HEK293 (cell line): ENCODE results near the gene MRNIP.

ENCODE experiments used
- GFI1B ChIP-seq: fragments of 450-650 bp; formaldehyde crosslinking; IDR thresholded peaks from 2 replicates; pipeline ENCODE4 v1.5.1; 2016; ENCODE audit warnings: missing biosample characterization, missing genetic modification characterization
- HIC1 ChIP-seq: fragments of 450-650 bp; formaldehyde crosslinking; IDR thresholded peaks from 2 replicates; pipeline ENCODE4 v1.5.1; 2016; ENCODE audit warnings: missing biosample characterization, missing genetic modification characterization
- HOXD13 ChIP-seq: sonication (generic); formaldehyde crosslinking; IDR thresholded peaks from 2 replicates; pipeline ENCODE4 v1.8.0; 2022; ENCODE audit warnings: missing genetic modification reagents, borderline replicate concordance
- INSM2 ChIP-seq: fragments of 450-650 bp; formaldehyde crosslinking; IDR thresholded peaks from 2 replicates; pipeline ENCODE4 v1.5.1; 2016; ENCODE audit warnings: missing biosample characterization, missing genetic modification characterization
- KLF1 ChIP-seq: fragments of 450-650 bp; formaldehyde crosslinking; IDR thresholded peaks from 2 replicates; pipeline ENCODE4 v1.5.1; 2016; ENCODE audit warnings: missing biosample characterization, missing genetic modification characterization
- KLF10 ChIP-seq: fragments of 450-650 bp; IDR thresholded peaks from 2 replicates; pipeline ENCODE4 v1.5.1; 2018; ENCODE audit warnings: missing biosample characterization, mild to moderate bottlenecking, missing genetic modification characterization
- KLF7 ChIP-seq: fragments of 450-650 bp; formaldehyde crosslinking; IDR thresholded peaks from 2 replicates; pipeline ENCODE4 v1.5.1; 2016; ENCODE audit warnings: missing biosample characterization, missing genetic modification characterization, borderline replicate concordance
- KLF9 ChIP-seq: fragments of 450-650 bp; formaldehyde crosslinking; IDR thresholded peaks from 2 replicates; pipeline ENCODE4 v1.5.1; 2016; ENCODE audit warnings: missing biosample characterization, missing genetic modification characterization, low read depth
- SALL2 ChIP-seq: fragments of 450-650 bp; formaldehyde crosslinking; IDR thresholded peaks from 2 replicates; pipeline ENCODE4 v1.5.0; 2017; ENCODE audit warnings: missing biosample characterization, mild to moderate bottlenecking, missing genetic modification characterization, borderline replicate concordance
- TRIM28 ChIP-seq: IDR thresholded peaks from 2 replicates; pipeline ENCODE4 v1.6.1; 2011; ENCODE audit warnings: low read length, control low read depth, borderline replicate concordance
- TSHZ1 ChIP-seq: fragments of 450-650 bp; formaldehyde crosslinking; IDR thresholded peaks from 2 replicates; pipeline ENCODE4 v1.5.1; 2016; ENCODE audit warnings: missing biosample characterization, missing genetic modification characterization, borderline replicate concordance
- WT1 ChIP-seq: fragments of 450-650 bp; formaldehyde crosslinking; IDR thresholded peaks from 2 replicates; pipeline ENCODE4 v1.5.1; 2016; ENCODE audit warnings: missing biosample characterization, missing genetic modification characterization
- YY2 ChIP-seq: fragments of 450-650 bp; formaldehyde crosslinking; IDR thresholded peaks from 2 replicates; pipeline ENCODE4 v1.5.1; 2016; ENCODE audit warnings: missing biosample characterization, missing genetic modification characterization
- ZBTB6 ChIP-seq: fragments of 450-650 bp; formaldehyde crosslinking; IDR thresholded peaks from 2 replicates; pipeline ENCODE4 v1.5.1; 2017; ENCODE audit warnings: missing biosample characterization, missing genetic modification characterization
- ZFP3 ChIP-seq: fragments of 450-650 bp; formaldehyde crosslinking; IDR thresholded peaks from 2 replicates; pipeline ENCODE4 v1.5.1; 2016; ENCODE audit warnings: low read depth, missing biosample characterization, missing genetic modification characterization
- ZNF146 ChIP-seq: fragments of 450-650 bp; formaldehyde crosslinking; IDR thresholded peaks from 2 replicates; pipeline ENCODE4 v1.5.1; 2016; ENCODE audit warnings: missing biosample characterization, missing genetic modification characterization
- ZNF16 ChIP-seq: fragments of 450-650 bp; formaldehyde crosslinking; IDR thresholded peaks from 2 replicates; pipeline ENCODE4 v1.5.1; 2016; ENCODE audit warnings: low read depth, missing biosample characterization, missing genetic modification characterization
- ZNF211 ChIP-seq: fragments of 450-650 bp; formaldehyde crosslinking; IDR thresholded peaks from 2 replicates; pipeline ENCODE4 v1.5.1; 2016; ENCODE audit warnings: low read depth, missing biosample characterization, missing genetic modification characterization
- ZNF23 ChIP-seq: fragments of 450-650 bp; formaldehyde crosslinking; IDR thresholded peaks from 2 replicates; pipeline ENCODE4 v1.5.1; 2016; ENCODE audit warnings: missing biosample characterization, missing genetic modification characterization, borderline replicate concordance
- ZNF239 ChIP-seq: fragments of 450-650 bp; formaldehyde crosslinking; IDR thresholded peaks from 2 replicates; pipeline ENCODE4 v1.5.1; 2016; ENCODE audit warnings: missing biosample characterization, missing genetic modification characterization
- ZNF394 ChIP-seq: fragments of 450-650 bp; formaldehyde crosslinking; IDR thresholded peaks from 2 replicates; pipeline ENCODE4 v1.5.1; 2016; ENCODE audit warnings: missing biosample characterization, missing genetic modification characterization, mild to moderate bottlenecking, moderate library complexity, borderline replicate concordance
- ZNF423 ChIP-seq: fragments of 450-650 bp; formaldehyde crosslinking; IDR thresholded peaks from 2 replicates; pipeline ENCODE4 v1.5.1; 2016; ENCODE audit warnings: missing biosample characterization, missing genetic modification characterization
- ZNF473 ChIP-seq: fragments of 450-650 bp; formaldehyde crosslinking; IDR thresholded peaks from 2 replicates; pipeline ENCODE4 v1.5.1; 2017; ENCODE audit warnings: missing biosample characterization, missing genetic modification characterization
- ZNF501 ChIP-seq: fragments of 450-650 bp; formaldehyde crosslinking; IDR thresholded peaks from 2 replicates; pipeline ENCODE4 v1.5.1; 2016; ENCODE audit warnings: missing biosample characterization, missing genetic modification characterization
- ZNF561 ChIP-seq: fragments of 450-650 bp; IDR thresholded peaks from 2 replicates; pipeline ENCODE4 v1.5.1; 2018; ENCODE audit warnings: missing biosample characterization, missing genetic modification characterization, borderline replicate concordance
- ZNF585B ChIP-seq: fragments of 450-650 bp; formaldehyde crosslinking; IDR thresholded peaks from 2 replicates; pipeline ENCODE4 v1.5.1; 2016; ENCODE audit warnings: missing biosample characterization, missing genetic modification characterization
- ZNF645 ChIP-seq: fragments of 450-650 bp; formaldehyde crosslinking; IDR thresholded peaks from 2 replicates; pipeline ENCODE4; 2016; ENCODE audit warnings: missing biosample characterization, missing genetic modification characterization
- ZNF677 ChIP-seq: fragments of 450-650 bp; IDR thresholded peaks from 2 replicates; pipeline ENCODE4 v1.5.0; 2018; ENCODE audit warnings: missing biosample characterization, mild to moderate bottlenecking, missing genetic modification characterization, moderate library complexity
- ZNF76 ChIP-seq: fragments of 450-650 bp; formaldehyde crosslinking; IDR thresholded peaks from 2 replicates; pipeline ENCODE4; 2016; ENCODE audit warnings: low read depth, missing biosample characterization, missing genetic modification characterization, borderline replicate concordance
- ZNF785 ChIP-seq: fragments of 450-650 bp; formaldehyde crosslinking; IDR thresholded peaks from 2 replicates; pipeline ENCODE4 v1.5.1; 2016; ENCODE audit warnings: missing biosample characterization, missing genetic modification characterization
- ZNF843 ChIP-seq: fragments of 450-650 bp; formaldehyde crosslinking; IDR thresholded peaks from 2 replicates; pipeline ENCODE4 v1.5.1; 2016; ENCODE audit warnings: missing biosample characterization, missing genetic modification characterization

MRNIP gene

GRCh38 chr5:179858586-179859427, at the start of gene MRNIP (continued):
- TF ChIP-seq SALL2, result no peak
- TF ChIP-seq HIC1 (tag by site-specific recombination), result no peak
- TF ChIP-seq ZNF473, result no peak
- no peak for TF ChIP-seq ZNF677 (tag by site-specific recombination)
- TF ChIP-seq ZBTB6 (tag by site-specific recombination), result no peak
- TF ChIP-seq TSHZ1 (tag by site-specific recombination), result no peak
- no peak for TF ChIP-seq WT1 (tag by site-specific recombination)
- no peak for TF ChIP-seq ZNF23
- TF ChIP-seq ZNF785 (tag by site-specific recombination), result no peak
- TF ChIP-seq ZNF76 (tag by site-specific recombination), result 0 out of 2 replicates have a peak, but pooled peaks have one; percentile 54
- no peak for TF ChIP-seq ZNF16
- peak; percentile 88; the same call in 1 of the 2 replicates for TF ChIP-seq KLF7
- TF ChIP-seq ZFP3 (tag by site-specific recombination), result no peak
- no peak for TF ChIP-seq ZNF645 (tag by site-specific recombination)
- TF ChIP-seq HOXD13 (CRISPR knock-in tag), result no peak
- peak; percentile 27; the same call in 1 of the 2 replicates for TF ChIP-seq KLF10 (tag by site-specific recombination)
- peak; percentile 97 for TF ChIP-seq KLF9 (tag by site-specific recombination)
- TF ChIP-seq ZNF239 (tag by site-specific recombination), result no peak
- TF ChIP-seq INSM2 (tag by site-specific recombination), result no peak
- peak; percentile 72 for TF ChIP-seq ZNF501 (tag by site-specific recombination)
- no peak for TF ChIP-seq ZNF585B (tag by site-specific recombination)
- 0 out of 2 replicates have a peak, but pooled peaks have one; percentile 50 for TF ChIP-seq TRIM28
- no peak for TF ChIP-seq ZNF146 (tag by site-specific recombination)
- TF ChIP-seq ZNF211, result no peak
- TF ChIP-seq YY2, result peak; percentile 18; the same call in 1 of the 2 replicates
- TF ChIP-seq ZNF423 (tag by site-specific recombination), result no peak
- peak; percentile 74; the same call in 1 of the 2 replicates for TF ChIP-seq KLF1 (tag by site-specific recombination)
- peak; percentile 21; the same call in 1 of the 2 replicates for TF ChIP-seq ZNF394 (tag by site-specific recombination)
- no peak for TF ChIP-seq GFI1B (tag by site-specific recombination)
- TF ChIP-seq ZNF843 (tag by site-specific recombination), result peak; percentile 56; the same call in 1 of the 2 replicates
- 0 out of 2 replicates have a peak, but pooled peaks have one; percentile 14 for TF ChIP-seq ZNF561 (tag by site-specific recombination)
